ENCODE results near the gene CWC22. TPM values are rescaled to one million over a fixed set of nuclear protein-coding genes. Genes with fewer than 3 reads are reported as not detected.
"Not testable (repeated sequence)": the region's sequence is repeated elsewhere in the genome, so short reads cannot be mapped to it uniquely, and the experiment has no call there.

The CWC22 gene
- polyA plus RNA-seq, 3 donors, result 34.9 to 44.0 (median 36.0) TPM

GRCh38 chr2:179966778-179967394 is 40.2 kb downstream of the CWC22 start:
- DNase-seq (ENCODE audit: extremely low read depth in 1 of 11, low read depth in 9 of 11, low spot score in 4 of 11), result no peak

GRCh38 chr2:179965291-179966258 is 41.5 kb downstream of the CWC22 start:
- no peak for DNase-seq (ENCODE audit: extremely low read depth in 1 of 11, low read depth in 9 of 11, low spot score in 4 of 11)

GRCh38 chr2:179963626-179964025 is 43.5 kb downstream of the CWC22 start:
- DNase-seq (ENCODE audit: extremely low read depth in 1 of 11, low read depth in 9 of 11, low spot score in 4 of 11), result no peak

- not testable (repeated sequence) for DNase-seq (ENCODE audit: extremely low read depth in 1 of 11, low read depth in 9 of 11, low spot score in 4 of 11)
These were observed 48.8 kb downstream of the CWC22 start for GRCh38 chr2:179958251-179958650.

- no peak for DNase-seq (ENCODE audit: extremely low read depth in 1 of 11, low read depth in 9 of 11, low spot score in 4 of 11)
These were observed 53.1 kb downstream of the CWC22 start for GRCh38 chr2:179954026-179954425.

GRCh38 chr2:179953359-179953758 is 53.7 kb downstream of the CWC22 start:
- DNase-seq (ENCODE audit: extremely low read depth in 1 of 11, low read depth in 9 of 11, low spot score in 4 of 11), result no peak

GRCh38 chr2:179952658-179953057 is 54.4 kb downstream of the CWC22 start:
- no peak for DNase-seq (ENCODE audit: extremely low read depth in 1 of 11, low read depth in 9 of 11, low spot score in 4 of 11)

- no peak for DNase-seq (ENCODE audit: extremely low read depth in 1 of 11, low read depth in 9 of 11, low spot score in 4 of 11)
These were observed 55.4 kb downstream of the CWC22 start for GRCh38 chr2:179951680-179952079.

- no peak for DNase-seq (ENCODE audit: extremely low read depth in 1 of 11, low read depth in 9 of 11, low spot score in 4 of 11)
These were observed 56.7 kb downstream of the CWC22 start for GRCh38 chr2:179950391-179950790.

- no peak for DNase-seq (ENCODE audit: extremely low read depth in 1 of 11, low read depth in 9 of 11, low spot score in 4 of 11)
These were observed 57.7 kb downstream of the CWC22 start for GRCh38 chr2:179949438-179949837.

- DNase-seq (ENCODE audit: extremely low read depth in 1 of 11, low read depth in 9 of 11, low spot score in 4 of 11), result no peak
These were observed 59.0 kb downstream of the CWC22 start for GRCh38 chr2:179948058-179948457.

GRCh38 chr2:179946810-179947615 is 60.1 kb downstream of the CWC22 start:
- DNase-seq (ENCODE audit: extremely low read depth in 1 of 11, low read depth in 9 of 11, low spot score in 4 of 11), result no peak

- no peak for DNase-seq (ENCODE audit: extremely low read depth in 1 of 11, low read depth in 9 of 11, low spot score in 4 of 11)
These were observed 60.8 kb downstream of the CWC22 start for GRCh38 chr2:179946346-179946745.

- no peak for DNase-seq (ENCODE audit: extremely low read depth in 1 of 11, low read depth in 9 of 11, low spot score in 4 of 11)
These were observed 67.8 kb downstream of the CWC22 start for GRCh38 chr2:179939259-179939658.

- no peak for DNase-seq (ENCODE audit: extremely low read depth in 1 of 11, low read depth in 9 of 11, low spot score in 4 of 11)
These were observed 69.1 kb downstream of the CWC22 start for GRCh38 chr2:179938026-179938425.

GRCh38 chr2:179936654-179937053 is 70.4 kb downstream of the CWC22 start:
- peak in 2 of 11 donors; percentile 7 to 8 for DNase-seq (ENCODE audit: extremely low read depth in 1 of 11, low read depth in 9 of 11, low spot score in 4 of 11)

GRCh38 chr2:179936141-179936540 is 71.0 kb downstream of the CWC22 start:
- no peak for DNase-seq (ENCODE audit: extremely low read depth in 1 of 11, low read depth in 9 of 11, low spot score in 4 of 11)

GRCh38 chr2:179932786-179933185 is 74.3 kb downstream of the CWC22 start:
- DNase-seq (ENCODE audit: extremely low read depth in 1 of 11, low read depth in 9 of 11, low spot score in 4 of 11), result no peak

GRCh38 chr2:179931502-179931901 is 75.6 kb downstream of the CWC22 start:
- DNase-seq (ENCODE audit: extremely low read depth in 1 of 11, low read depth in 9 of 11, low spot score in 4 of 11), result no peak

- not testable (repeated sequence) for DNase-seq (ENCODE audit: extremely low read depth in 1 of 11, low read depth in 9 of 11, low spot score in 4 of 11)
These were observed 77.1 kb downstream of the CWC22 start for GRCh38 chr2:179929997-179930396.

Data from renal cortex interstitium (tissue), 11 donors.